Activated CD4-positive, alpha-beta T cell treated with anti-CD3 and anti-CD28 coated beads, Interleukin-2, amount 50 U/mL, for 16 hours (primary cell): ENCODE measurements around the gene BPIFA1.

Experiments
- DNase-seq: peaks from one replicate; pipeline ENCODE4 v3.0.0-alpha.2; 2020

BPIFA1 gene

GRCh38 chr20:33235696-33236095 is at the start of gene BPIFA1:
TSS of gene BPIFA1 (plus strand) at chr20:33235996. CDS start at chr20:33237712, 1,716 bp downstream.
- DNase-seq = no peak

GRCh38 chr20:33187491-33187890 is 48.3 kb upstream of the BPIFA1 start:
- no peak for DNase-seq

GRCh38 chr20:33188421-33188820 is 47.4 kb upstream of the BPIFA1 start:
- no peak for DNase-seq

- no peak for DNase-seq
Observed at GRCh38 chr20:33191484-33191883, 44.3 kb upstream of the BPIFA1 start.

- no peak for DNase-seq
Observed at GRCh38 chr20:33191955-33192354, 43.8 kb upstream of the BPIFA1 start.

- DNase-seq = no peak
Observed at GRCh38 chr20:33192912-33193501, 42.8 kb upstream of the BPIFA1 start.

GRCh38 chr20:33199026-33199425 is 36.8 kb upstream of the BPIFA1 start:
- no peak for DNase-seq

GRCh38 chr20:33202451-33202850 is 33.3 kb upstream of the BPIFA1 start:
- no peak for DNase-seq

GRCh38 chr20:33203444-33203843 is 32.4 kb upstream of the BPIFA1 start:
- DNase-seq = no peak

GRCh38 chr20:33209789-33210188 is 26.0 kb upstream of the BPIFA1 start:
- DNase-seq = peak; percentile 29

GRCh38 chr20:33210371-33210770 is 25.4 kb upstream of the BPIFA1 start:
- DNase-seq = no peak

- DNase-seq = peak; percentile 40
Observed at GRCh38 chr20:33211817-33212424, 23.9 kb upstream of the BPIFA1 start.

- DNase-seq = no peak
Observed at GRCh38 chr20:33217052-33217451, 18.7 kb upstream of the BPIFA1 start, which contains the start of gene BPIFA3. TSS of gene BPIFA3 (plus strand) at chr20:33217352. CDS start at chr20:33217537, 185 bp downstream.

- no peak for DNase-seq
Observed at GRCh38 chr20:33224399-33224798, 11.4 kb upstream of the BPIFA1 start.

- DNase-seq = no peak
Observed at GRCh38 chr20:33229843-33230242, 6.0 kb upstream of the BPIFA1 start.

- no peak for DNase-seq
Observed at GRCh38 chr20:33231237-33231636, 4.6 kb upstream of the BPIFA1 start.

GRCh38 chr20:33232486-33233072 is 3.2 kb upstream of the BPIFA1 start:
- DNase-seq = no peak

GRCh38 chr20:33233129-33233774 is 2.5 kb upstream of the BPIFA1 start:
- DNase-seq = no peak

- no peak for DNase-seq
Observed at GRCh38 chr20:33234050-33234449, 1.7 kb upstream of the BPIFA1 start.

- DNase-seq = no peak
Observed at GRCh38 chr20:33236351-33236750, 555 bp downstream of the BPIFA1 start.

- DNase-seq = no peak
Observed at GRCh38 chr20:33237989-33238388, 2.2 kb downstream of the BPIFA1 start.

GRCh38 chr20:33239418-33239817 is 3.6 kb downstream of the BPIFA1 start:
- no peak for DNase-seq

- DNase-seq = no peak
Observed at GRCh38 chr20:33239979-33240736, 4.4 kb downstream of the BPIFA1 start.
